ENCODE measurements around the gene KCNJ4. TPM values are rescaled to one million over a fixed set of nuclear protein-coding genes. Genes with fewer than 3 reads are reported as not detected.

KCNJ4 gene
- total RNA-seq, 2 experiments from 2014 or later = not detected

Other genes with a start within 250 kb of the KCNJ4 start
- 11.1 and 19.1 TPM in 2 replicates for gene TMEM184B, start 182.2 kb downstream of the KCNJ4 start, total RNA-seq (2014; rRNA removed; shearing (Covaris generic))
- gene TMEM184B, start 182.2 kb downstream of the KCNJ4 start, total RNA-seq (2022) = 37.8 and 50.2 TPM in 2 replicates
- gene CSNK1E, start 137.8 kb downstream of the KCNJ4 start, total RNA-seq (2014; rRNA removed; shearing (Covaris generic)) = 152 and 182 TPM in 2 replicates
- 203 and 211 TPM in 2 replicates for gene CSNK1E, start 137.8 kb downstream of the KCNJ4 start, total RNA-seq (2022)
- not detected in 2 replicates for gene KDELR3, start 12.9 kb upstream of the KCNJ4 start, total RNA-seq (2014; rRNA removed; shearing (Covaris generic))
- gene KDELR3, start 12.9 kb upstream of the KCNJ4 start, total RNA-seq (2022) = not detected in 2 replicates
- 626 and 667 TPM in 2 replicates for gene DDX17, start 51.1 kb upstream of the KCNJ4 start, total RNA-seq (2014; rRNA removed; shearing (Covaris generic))
- 505 and 508 TPM in 2 replicates for gene DDX17, start 51.1 kb upstream of the KCNJ4 start, total RNA-seq (2022)
- gene DMC1, start 115.0 kb upstream of the KCNJ4 start, total RNA-seq (2014; rRNA removed; shearing (Covaris generic)) = 44.3 and 84.7 TPM in 2 replicates
- gene DMC1, start 115.0 kb upstream of the KCNJ4 start, total RNA-seq (2022) = 40.6 and 60.8 TPM in 2 replicates
- gene FAM227A, start 201.2 kb upstream of the KCNJ4 start, total RNA-seq (2014; rRNA removed; shearing (Covaris generic)) = 0.16 and 0.23 TPM in 2 replicates
- gene FAM227A, start 201.2 kb upstream of the KCNJ4 start, total RNA-seq (2022) = 0.57 and 0.72 TPM in 2 replicates
- gene CBY1, start 201.4 kb upstream of the KCNJ4 start, total RNA-seq (2014; rRNA removed; shearing (Covaris generic)) = 3.5 and 10.5 TPM in 2 replicates
- 12.8 and 15.1 TPM in 2 replicates for gene CBY1, start 201.4 kb upstream of the KCNJ4 start, total RNA-seq (2022)
- 51.8 and 61.7 TPM in 2 replicates for gene TOMM22, start 226.8 kb upstream of the KCNJ4 start, total RNA-seq (2014; rRNA removed; shearing (Covaris generic))
- 99.6 and 114 TPM in 2 replicates for gene TOMM22, start 226.8 kb upstream of the KCNJ4 start, total RNA-seq (2022)
- 46.6 and 50.4 TPM in 2 replicates for gene JOSD1, start 245.7 kb upstream of the KCNJ4 start, total RNA-seq (2014; rRNA removed; shearing (Covaris generic))
- gene JOSD1, start 245.7 kb upstream of the KCNJ4 start, total RNA-seq (2022) = 54.7 and 56.3 TPM in 2 replicates

Data from OCI-LY7 (cell line).